ENCODE measurements around the gene B4GALT5. TPM values are rescaled to one million over a fixed set of nuclear protein-coding genes. Genes with fewer than 3 reads are reported as not detected.
"Not testable (repeated sequence)": the region's sequence is repeated elsewhere in the genome, so short reads cannot be mapped to it uniquely, and the experiment has no call there.

The B4GALT5 gene
- total RNA-seq, 2 experiments from 2014 or later, result 13.5 to 13.7 TPM

- Mint-ChIP-seq H3K27me3 (no peaks in the 10 kb centered on the region), H3K4me3 (no peak overlapping the region), H3K9me3 (no peaks in the 10 kb centered on the region), H3K4me1 (peaks cover 38% of the 10 kb centered on the region), H3K36me3 (peaks cover 12% of the 10 kb centered on the region), H3K27ac (no peak overlapping the region)
- DNase-seq (no peak), ATAC-seq (ENCODE audit: low read depth) (no peak)
- POLR2A ChIA-PET, result no interaction called here
Observed at GRCh38 chr20:49677777-49678758, 35.6 kb downstream of the B4GALT5 start.

GRCh38 chr20:49676581-49677291 lies 36.9 kb downstream of the B4GALT5 start:
- POLR2A ChIA-PET, result no interaction called here
- H3K36me3 Mint-ChIP-seq, result peaks cover 8% of the 10 kb centered on the region
- ATAC-seq (ENCODE audit: low read depth), result peak; percentile 79
- H3K27me3 Mint-ChIP-seq, result peaks cover 4% of the 10 kb centered on the region
- H3K4me1 Mint-ChIP-seq, result peaks cover 44% of the 10 kb centered on the region
- no peak overlapping the region for H3K27ac Mint-ChIP-seq
- H3K9me3 Mint-ChIP-seq, result no peaks in the 10 kb centered on the region
- no peak for DNase-seq
- H3K4me3 Mint-ChIP-seq, result peak overlapping the region; percentile 38

GRCh38 chr20:49675368-49676151 lies 38.1 kb downstream of the B4GALT5 start:
- POLR2A ChIA-PET, result interaction anchor here (0.6 kb wide), 1 partner anchor 48 kb away, joined by 3 read pairs; no protein-coding TSS in a partner anchor

GRCh38 chr20:49674383-49675352 lies 39.0 kb downstream of the B4GALT5 start:
- Mint-ChIP-seq H3K36me3 (peaks cover 3% of the 10 kb centered on the region), H3K4me3 (no peak overlapping the region), H3K27me3 (peaks cover 4% of the 10 kb centered on the region), H3K4me1 (peaks cover 53% of the 10 kb centered on the region), H3K27ac (no peak overlapping the region), H3K9me3 (no peaks in the 10 kb centered on the region)
- DNase-seq, result no peak
- POLR2A ChIA-PET, result no interaction called here
- ATAC-seq (ENCODE audit: low read depth), result no peak

More at GRCh38 chr20:49675368-49676151, 38.1 kb downstream of the B4GALT5 start:
- Mint-ChIP-seq H3K27me3 (peaks cover 4% of the 10 kb centered on the region), H3K4me3 (no peak overlapping the region), H3K36me3 (peaks cover 4% of the 10 kb centered on the region), H3K27ac (no peak overlapping the region), H3K9me3 (no peaks in the 10 kb centered on the region), H3K4me1 (peaks cover 45% of the 10 kb centered on the region)
- no peak for DNase-seq
- no peak for ATAC-seq (ENCODE audit: low read depth)

DNA sequence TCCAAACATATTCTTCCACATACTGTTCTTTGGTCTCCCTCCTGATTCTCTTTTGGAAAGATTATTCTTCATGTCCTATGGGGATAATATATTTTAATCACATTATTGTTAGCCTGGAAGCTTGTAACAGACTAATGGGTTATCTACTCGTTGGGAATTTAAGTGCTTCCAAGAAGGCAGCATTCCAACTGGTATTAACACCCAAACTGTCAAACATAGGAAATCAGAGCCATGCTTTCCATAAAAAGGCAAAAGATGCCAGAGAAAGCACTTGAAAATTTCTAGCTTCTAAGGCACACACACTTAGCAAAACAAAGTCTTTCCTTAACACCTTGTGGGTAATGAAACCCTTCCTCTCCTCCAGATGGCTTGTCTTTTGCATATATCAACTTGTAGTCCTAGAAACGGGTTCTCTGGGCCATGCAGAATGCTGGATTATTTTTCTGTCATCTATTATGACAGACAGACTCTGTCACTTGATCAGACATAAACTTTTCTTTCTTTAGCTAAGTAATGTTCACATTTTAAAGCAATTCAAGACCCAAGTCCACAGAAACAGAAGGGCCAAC lies 41.5 kb downstream of the B4GALT5 start:
- DNase-seq (no peak), ATAC-seq (ENCODE audit: low read depth) (no peak)
- Mint-ChIP-seq H3K27me3 (peaks cover 4% of the 10 kb centered on the region), H3K4me1 (peaks cover 46% of the 10 kb centered on the region), H3K36me3 (peaks cover 9% of the 10 kb centered on the region), H3K27ac (no peak overlapping the region), H3K9me3 (no peaks in the 10 kb centered on the region), H3K4me3 (no peak overlapping the region)
- POLR2A ChIA-PET, result interaction anchor here (0.6 kb wide), 1 partner anchor 9 kb away, joined by 3 read pairs; no protein-coding TSS in a partner anchor

DNA sequence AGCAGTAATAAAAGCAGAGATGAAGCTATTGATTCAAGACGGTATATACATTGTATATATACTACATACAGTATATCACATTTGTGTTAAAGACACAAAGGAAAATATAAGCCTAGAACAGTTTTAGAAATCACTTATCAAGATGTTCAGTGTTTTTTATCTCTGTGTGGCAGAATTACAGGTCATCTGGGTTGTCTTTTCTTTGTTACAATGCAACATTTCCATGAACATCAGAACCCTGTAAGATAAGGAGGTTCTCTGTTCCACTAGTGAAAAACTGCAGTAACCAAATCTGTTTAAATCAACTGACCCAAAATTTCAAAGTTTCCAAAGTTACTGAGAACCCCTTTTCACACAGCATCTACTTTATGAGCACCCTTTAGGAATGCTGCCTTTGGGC lies 42.2 kb downstream of the B4GALT5 start:
- POLR2A ChIA-PET, result interaction anchor here (0.6 kb wide), 1 partner anchor 9 kb away, joined by 3 read pairs; no protein-coding TSS in a partner anchor
- DNase-seq (no peak), ATAC-seq (ENCODE audit: low read depth) (no peak)
- H3K36me3 Mint-ChIP-seq, result peaks cover 9% of the 10 kb centered on the region
- no peak overlapping the region for H3K27ac Mint-ChIP-seq
- H3K27me3 Mint-ChIP-seq, result peaks cover 4% of the 10 kb centered on the region
- no peak overlapping the region for H3K4me3 Mint-ChIP-seq
- H3K4me1 Mint-ChIP-seq, result peaks cover 41% of the 10 kb centered on the region
- H3K9me3 Mint-ChIP-seq, result no peaks in the 10 kb centered on the region

- peak overlapping the region; percentile 76 for H3K27ac Mint-ChIP-seq
- peak overlapping the region; percentile 68 for H3K4me3 Mint-ChIP-seq
- H3K4me1 Mint-ChIP-seq, result peaks cover 38% of the 10 kb centered on the region
- POLR2A ChIA-PET, result interaction anchor here (1.0 to 1.2 kb wide), 2 partner anchors 10 to 81 kb away, joined by 3 to 4 read pairs; no protein-coding TSS in a partner anchor
- peak; percentile 87 for ATAC-seq (ENCODE audit: low read depth)
- DNase-seq, result no peak
- H3K36me3 Mint-ChIP-seq, result peaks cover 9% of the 10 kb centered on the region
- H3K27me3 Mint-ChIP-seq, result peaks cover 4% of the 10 kb centered on the region
- H3K9me3 Mint-ChIP-seq, result no peaks in the 10 kb centered on the region
Observed at GRCh38 chr20:49669601-49670189, 44.0 kb downstream of the B4GALT5 start.

DNA sequence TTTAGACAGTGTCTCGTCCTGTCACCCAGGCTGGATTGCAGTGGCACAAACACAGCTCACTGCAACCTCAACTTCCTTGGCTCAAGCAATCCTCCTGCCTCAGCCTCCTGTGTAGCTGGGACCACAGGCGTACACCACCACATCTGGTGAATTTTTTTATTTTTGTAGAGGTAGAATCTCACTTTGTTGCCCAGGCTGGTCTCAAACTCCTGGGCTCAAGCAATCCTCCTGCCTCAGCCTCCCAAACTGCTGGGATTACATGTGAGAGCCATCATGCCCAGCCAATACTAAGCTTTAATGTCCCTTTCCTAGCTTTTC lies 44.8 kb downstream of the B4GALT5 start:
- H3K36me3 Mint-ChIP-seq; POLR2A ChIA-PET; H3K9me3 Mint-ChIP-seq; H3K27me3 Mint-ChIP-seq; DNase-seq; ATAC-seq (ENCODE audit: low read depth): not testable (repeated sequence)
- peaks cover 38% of the 10 kb centered on the region for H3K4me1 Mint-ChIP-seq
- H3K4me3 Mint-ChIP-seq, result peak overlapping the region; percentile 68
- H3K27ac Mint-ChIP-seq, result peak overlapping the region; percentile 71

- ATAC-seq (ENCODE audit: low read depth) (no peak), DNase-seq (no peak)
- Mint-ChIP-seq H3K4me1 (peaks cover 38% of the 10 kb centered on the region), H3K36me3 (peaks cover 9% of the 10 kb centered on the region), H3K27ac (peak overlapping the region; percentile 71), H3K4me3 (peak overlapping the region; percentile 68), H3K9me3 (no peaks in the 10 kb centered on the region), H3K27me3 (peaks cover 4% of the 10 kb centered on the region)
- POLR2A ChIA-PET, result no interaction called here
Observed at GRCh38 chr20:49668181-49668877, 45.3 kb downstream of the B4GALT5 start.

GRCh38 chr20:49666911-49667310 lies 46.8 kb downstream of the B4GALT5 start:
- no peak overlapping the region for H3K4me3 Mint-ChIP-seq
- ATAC-seq (ENCODE audit: low read depth), result no peak
- no peaks in the 10 kb centered on the region for H3K9me3 Mint-ChIP-seq
- no peak for DNase-seq
- H3K27ac Mint-ChIP-seq, result no peak overlapping the region
- peaks cover 6% of the 10 kb centered on the region for H3K36me3 Mint-ChIP-seq
- H3K27me3 Mint-ChIP-seq, result no peaks in the 10 kb centered on the region
- H3K4me1 Mint-ChIP-seq, result peaks cover 40% of the 10 kb centered on the region
- POLR2A ChIA-PET, result no interaction called here

DNA sequence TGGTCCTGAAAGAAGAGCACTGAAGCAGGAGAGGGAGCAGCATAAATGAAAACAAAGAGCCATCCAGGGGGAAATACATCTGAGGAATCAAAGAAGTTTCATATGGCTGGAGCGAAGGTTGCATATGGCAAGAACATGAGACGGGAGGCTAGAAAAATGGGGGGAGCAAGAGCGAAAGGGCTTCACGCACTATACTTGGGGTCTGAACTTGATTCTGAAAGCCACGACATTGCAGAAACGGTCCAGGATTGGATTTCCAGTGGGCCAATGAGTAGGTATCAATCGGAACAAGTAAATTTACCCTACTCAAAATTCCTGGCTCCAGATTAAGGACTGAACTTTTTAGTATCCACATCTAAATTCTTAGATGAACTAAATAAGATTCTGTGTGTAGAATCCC lies 47.9 kb downstream of the B4GALT5 start:
- peaks cover 6% of the 10 kb centered on the region for H3K36me3 Mint-ChIP-seq
- ATAC-seq (ENCODE audit: low read depth) (no peak), DNase-seq (no peak)
- no peaks in the 10 kb centered on the region for H3K9me3 Mint-ChIP-seq
- POLR2A ChIA-PET, result interaction anchor here (0.5 kb wide), 1 partner anchor 208 kb away, joined by 6 read pairs; no protein-coding TSS in a partner anchor
- no peaks in the 10 kb centered on the region for H3K27me3 Mint-ChIP-seq
- H3K27ac Mint-ChIP-seq, result no peak overlapping the region
- peaks cover 38% of the 10 kb centered on the region for H3K4me1 Mint-ChIP-seq
- no peak overlapping the region for H3K4me3 Mint-ChIP-seq
